HG02610 (cell line): ENCODE data around the gene POU3F2.

Experiments
- ATAC-seq: cut with Tn5 transposase; IDR thresholded peaks from one replicate; pipeline ENCODE4 v1.9.1; 2021; ENCODE audit warnings: mild to moderate bottlenecking, moderate library complexity; ENCODE audit not compliant: unreplicated experiment

Gene POU3F2

GRCh38 chr6:98834060-98835031 is at the start of gene POU3F2:
Gene POU3F2 (plus strand): TSS chr6:98834574. CDS start chr6:98834874, 300 bp downstream.
- peak; percentile 71 for ATAC-seq

DNA sequence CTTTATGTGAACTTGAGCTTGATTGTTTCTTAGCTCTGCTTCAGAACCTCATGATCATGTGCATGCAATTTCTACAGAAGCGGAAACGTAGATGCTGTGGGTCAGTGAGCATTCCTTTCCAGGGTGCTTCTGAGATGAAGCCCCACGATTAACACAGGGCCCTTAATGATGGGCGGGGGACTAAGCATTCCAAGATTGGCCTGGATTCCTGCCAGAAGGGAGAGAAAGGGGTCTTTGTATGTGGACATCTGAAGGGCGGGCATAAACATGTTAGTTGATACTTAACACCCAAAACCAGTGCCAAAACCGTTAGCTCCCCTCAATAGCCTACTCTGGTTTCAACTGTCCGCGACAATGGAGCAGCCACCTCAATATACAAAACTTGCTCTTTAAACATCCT is 46.9 kb upstream of the POU3F2 start:
- no peak for ATAC-seq

- ATAC-seq, result no peak
These were observed 46.4 kb upstream of the POU3F2 start for GRCh38 chr6:98787961-98788360.

DNA sequence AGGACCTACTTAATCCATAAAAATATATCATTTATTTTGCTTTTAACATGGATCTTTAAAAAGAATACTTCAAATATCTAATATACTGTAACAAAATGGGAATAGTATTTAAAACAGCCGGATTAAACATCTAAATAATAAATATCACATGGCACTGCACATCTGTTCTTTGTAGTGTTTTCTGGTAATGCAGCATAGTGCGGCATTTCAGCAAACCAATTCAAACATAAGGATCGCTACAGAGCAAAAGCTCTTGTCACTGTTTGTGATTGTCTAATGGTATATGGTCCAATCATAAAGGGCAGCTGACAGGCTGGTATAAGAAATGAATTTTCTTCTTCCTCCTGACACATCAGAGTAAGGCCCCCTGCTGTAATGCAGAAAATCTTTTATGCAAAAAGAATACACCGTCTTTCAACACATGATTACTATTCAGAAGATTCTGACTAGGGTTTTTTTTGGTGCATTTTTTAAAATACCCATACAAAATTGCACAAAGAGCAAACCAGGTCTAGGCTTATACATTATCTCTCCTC is 40.0 kb upstream of the POU3F2 start:
- ATAC-seq, result no peak

- ATAC-seq, result no peak
These were observed 37.0 kb upstream of the POU3F2 start for GRCh38 chr6:98797217-98797994.

- no peak for ATAC-seq
These were observed 33.5 kb upstream of the POU3F2 start for GRCh38 chr6:98800866-98801265.

GRCh38 chr6:98808541-98809210 is 25.7 kb upstream of the POU3F2 start:
- ATAC-seq, result no peak

GRCh38 chr6:98812220-98812619 is 22.2 kb upstream of the POU3F2 start:
- ATAC-seq, result no peak

GRCh38 chr6:98816799-98817198 is 17.6 kb upstream of the POU3F2 start:
- ATAC-seq, result no peak

DNA sequence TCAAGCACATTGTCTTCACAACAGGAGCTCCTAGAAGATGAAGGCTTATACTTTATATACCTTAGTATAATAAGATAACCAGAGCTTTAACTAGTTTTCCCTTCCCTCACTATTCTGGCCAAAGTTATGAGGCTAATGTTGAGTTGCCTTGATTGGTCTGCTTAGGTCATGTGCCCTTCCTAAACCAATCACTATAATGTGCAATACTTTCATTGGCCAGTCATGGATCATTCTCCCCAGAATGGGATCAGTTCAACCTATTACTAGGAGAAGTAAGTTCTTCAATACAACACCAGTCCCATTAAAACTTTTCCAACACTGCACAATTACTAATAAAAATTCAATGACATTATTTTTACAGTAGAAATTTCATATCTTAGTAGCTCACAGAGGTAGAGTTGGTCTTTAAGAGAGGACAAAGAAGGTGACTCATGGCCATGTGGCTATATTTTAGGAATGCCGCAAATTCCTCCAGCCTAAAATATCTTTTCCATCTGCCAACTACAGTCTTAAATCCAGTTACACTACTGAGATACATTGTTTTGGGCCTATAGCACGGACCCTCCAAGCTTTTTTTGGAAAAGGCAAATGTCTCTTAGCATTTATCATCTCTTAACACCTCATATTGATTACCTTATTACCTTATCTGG is 12.5 kb upstream of the POU3F2 start:
- no peak for ATAC-seq

GRCh38 chr6:98823428-98824161 is 10.8 kb upstream of the POU3F2 start:
- no peak for ATAC-seq

DNA sequence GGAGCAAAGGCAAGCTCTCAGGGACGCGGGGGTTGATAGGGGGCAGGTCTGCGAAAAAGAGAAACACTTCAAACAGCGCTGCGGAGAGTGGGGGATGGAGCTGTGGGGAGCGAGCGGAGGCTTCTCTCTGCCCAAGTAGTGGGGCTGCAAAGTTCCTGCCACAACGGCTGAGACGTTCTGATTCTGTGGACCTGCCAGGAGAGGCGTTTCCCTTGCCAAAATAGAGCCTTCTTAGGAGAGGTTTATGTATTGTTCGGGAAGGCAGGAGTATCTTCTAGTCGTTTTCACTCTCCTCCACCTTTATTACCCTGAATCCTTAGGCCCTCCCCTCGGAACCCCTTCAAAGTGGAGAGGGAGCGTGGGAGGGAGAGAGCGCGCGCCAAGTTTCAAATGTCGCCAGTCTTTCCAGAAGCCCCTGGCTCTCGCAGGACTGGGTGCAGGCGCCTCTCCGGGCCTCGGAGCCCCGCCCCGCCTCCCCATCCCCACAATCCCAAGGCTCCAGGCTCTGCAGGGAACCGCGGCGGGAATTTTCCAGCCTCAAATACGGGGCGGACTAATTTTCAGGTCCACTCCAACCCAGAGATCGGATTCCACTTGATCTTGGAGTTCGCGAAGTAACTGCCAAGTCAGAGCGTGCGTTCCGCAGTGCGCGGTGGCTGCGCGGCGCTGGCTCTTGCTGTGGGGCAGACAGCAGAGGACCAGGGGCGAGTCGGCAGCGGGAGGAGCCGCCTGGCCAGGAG is 10.0 kb upstream of the POU3F2 start:
- no peak for ATAC-seq

DNA sequence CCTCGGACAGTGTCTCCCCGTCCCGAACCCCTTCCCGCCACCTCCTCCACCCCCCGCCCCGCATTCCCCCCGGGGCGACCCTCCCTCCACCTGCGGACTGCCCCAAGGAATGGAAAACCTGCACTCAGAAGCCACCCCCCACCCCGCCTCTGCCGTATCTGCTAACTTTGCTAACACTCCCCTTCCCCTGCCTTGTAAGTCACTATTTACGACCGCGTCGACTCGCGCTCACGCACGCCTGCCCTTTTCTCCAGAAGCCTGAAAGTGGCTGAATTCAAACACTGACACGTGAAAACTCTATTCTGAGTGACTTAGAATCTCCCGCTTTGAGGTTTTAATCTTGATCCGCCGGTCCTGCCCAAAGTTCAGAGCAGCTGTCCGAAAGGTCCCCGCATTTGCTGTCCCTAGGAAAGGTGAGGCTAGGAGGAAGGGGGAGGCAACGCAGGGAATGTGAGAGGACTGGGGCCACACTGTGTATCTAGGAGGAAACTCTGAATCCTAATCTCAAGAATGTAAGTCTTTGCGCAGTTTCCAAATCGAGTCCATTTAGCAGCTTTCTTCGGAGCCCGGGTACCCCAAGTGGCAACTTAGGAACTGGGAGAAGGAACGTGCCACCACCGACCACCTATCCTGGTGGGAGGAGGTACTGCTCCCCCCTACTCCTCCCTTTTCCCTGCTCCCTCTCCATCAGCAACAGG is 9.3 kb upstream of the POU3F2 start:
- ATAC-seq, result no peak

GRCh38 chr6:98825600-98826230 is 8.7 kb upstream of the POU3F2 start:
- ATAC-seq, result no peak

DNA sequence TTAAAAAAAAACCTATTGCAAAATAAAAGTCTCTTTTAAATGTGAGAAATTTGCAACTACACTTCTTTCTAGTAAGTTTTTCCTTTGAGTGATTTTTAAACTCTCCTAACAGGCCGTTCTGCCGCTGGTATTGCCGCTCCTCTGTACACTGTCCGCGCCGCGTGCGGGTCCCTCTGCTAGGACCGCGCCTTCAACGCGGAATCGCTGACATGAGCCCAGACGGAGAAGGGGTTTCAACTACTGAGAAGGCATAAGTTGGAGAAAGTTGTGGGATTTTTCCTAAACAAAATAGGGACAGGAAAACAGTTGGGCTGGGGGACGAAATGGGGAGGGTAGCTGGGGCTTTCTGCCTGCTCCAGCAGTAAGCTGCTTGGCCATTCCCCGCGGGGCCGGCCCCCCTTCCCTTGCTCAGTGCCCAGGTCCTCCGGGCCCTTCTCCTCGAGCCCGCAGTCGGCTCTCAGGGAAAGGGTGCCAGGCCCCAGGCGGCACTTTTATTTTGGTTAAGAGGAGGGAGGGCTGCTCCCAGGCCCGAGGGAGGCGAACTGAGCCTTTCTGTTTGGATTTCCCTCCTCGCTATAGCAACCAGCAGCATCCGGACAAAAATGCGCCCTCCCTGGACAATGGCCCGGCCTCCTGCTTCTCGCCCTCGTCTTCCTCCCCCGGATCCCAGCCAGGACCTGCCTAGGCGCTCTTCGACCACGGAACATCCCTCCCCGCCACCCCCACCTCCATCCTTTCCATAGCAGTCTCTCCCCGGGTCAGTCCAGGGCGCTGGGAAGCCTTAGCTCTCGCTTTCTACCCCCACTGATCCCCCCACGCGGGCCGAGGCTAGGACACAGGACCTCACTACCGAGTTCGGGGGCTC is 6.8 kb upstream of the POU3F2 start:
- ATAC-seq, result no peak

DNA sequence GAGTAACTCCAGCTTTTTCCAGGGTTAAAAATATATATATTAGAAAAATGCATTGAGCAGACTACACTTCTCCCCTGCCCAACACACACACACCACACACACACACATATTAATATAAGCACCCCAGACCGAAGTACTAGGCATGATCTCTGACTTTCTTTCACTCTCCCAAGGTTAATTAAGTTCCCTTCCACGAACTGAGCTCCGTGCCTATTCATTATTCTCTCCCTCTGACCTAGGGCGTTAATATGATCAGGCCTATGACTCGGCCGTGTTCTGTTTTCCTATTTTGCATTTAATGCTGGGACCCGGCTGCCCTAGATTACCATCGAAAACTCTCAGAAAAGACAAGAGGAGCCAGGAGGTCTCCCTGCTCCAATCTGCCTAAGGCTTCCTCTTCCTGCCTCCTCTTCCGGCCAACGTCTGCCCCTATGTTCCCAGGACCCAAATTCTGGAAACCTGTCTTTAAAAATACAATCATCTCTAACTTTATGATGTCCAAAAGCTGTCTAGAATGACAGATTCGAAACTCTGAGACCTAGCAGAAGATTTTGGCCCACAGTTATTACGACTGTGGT is 6.1 kb upstream of the POU3F2 start:
- ATAC-seq, result no peak

GRCh38 chr6:98828941-98829411 is 5.4 kb upstream of the POU3F2 start:
- ATAC-seq, result no peak
